ENCODE data around the gene HSFX3.
"Not testable (repeated sequence)": the region's sequence is repeated elsewhere in the genome, so short reads cannot be mapped to it uniquely, and the experiment has no call there.

HSFX3 gene, protein sequence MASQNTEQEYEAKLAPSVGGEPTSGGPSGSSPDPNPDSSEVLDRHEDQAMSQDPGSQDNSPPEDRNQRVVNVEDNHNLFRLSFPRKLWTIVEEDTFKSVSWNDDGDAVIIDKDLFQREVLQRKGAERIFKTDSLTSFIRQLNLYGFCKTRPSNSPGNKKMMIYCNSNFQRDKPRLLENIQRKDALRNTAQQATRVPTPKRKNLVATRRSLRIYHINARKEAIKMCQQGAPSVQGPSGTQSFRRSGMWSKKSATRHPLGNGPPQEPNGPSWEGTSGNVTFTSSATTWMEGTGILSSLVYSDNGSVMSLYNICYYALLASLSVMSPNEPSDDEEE

DNA sequence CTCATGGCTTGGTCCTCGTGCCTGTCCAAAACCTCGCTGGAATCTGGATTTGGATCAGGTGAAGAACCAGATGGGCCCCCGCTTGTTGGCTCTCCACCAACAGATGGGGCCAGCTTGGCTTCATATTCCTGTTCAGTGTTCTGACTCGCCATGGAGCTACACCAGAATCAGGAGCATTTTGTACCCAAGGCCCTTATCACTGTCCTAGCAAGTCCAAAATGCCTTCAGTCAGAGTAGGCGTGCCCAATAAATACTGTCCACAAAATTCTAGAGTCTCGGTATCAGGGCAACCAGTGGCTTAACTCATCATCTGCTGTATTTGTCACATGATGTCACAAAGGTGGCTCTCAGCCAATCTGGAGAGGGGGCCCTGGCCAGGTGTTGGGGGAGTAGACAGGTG is at the start of gene HSFX3:
HSFX3 (minus strand) TSS at position 224 of the 400 bp plus-strand sequence; CDS start at position 152, 72 bp downstream.
- TF ChIP-seq GATA2, GATA3 (IDR thresholded peaks at IDR 0.05; ENCODE audit: low read depth, low read length): not testable (repeated sequence)

DNA sequence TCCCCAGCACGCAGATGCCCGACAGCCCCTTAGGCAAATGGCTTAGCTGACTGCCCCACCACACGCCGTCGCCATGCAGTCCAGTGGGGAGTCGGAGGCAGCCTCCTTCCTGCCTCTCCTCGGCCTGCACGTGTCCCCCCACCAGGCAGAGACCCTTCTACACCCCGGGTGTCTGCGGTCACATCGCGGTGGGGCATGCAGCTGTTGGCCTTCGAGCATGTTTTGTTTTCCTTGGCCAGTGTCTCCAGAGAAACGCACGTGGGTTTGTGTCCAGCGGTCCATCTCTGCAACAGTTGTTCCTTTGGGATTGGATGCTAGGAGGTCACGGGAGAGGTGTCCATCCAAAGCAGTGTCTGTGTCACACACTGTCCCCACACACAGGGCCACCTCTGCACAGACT is 45.5 kb upstream of the HSFX3 start, which contains the start of gene HSFX2:
HSFX2 (minus strand) TSS at position 101 of the 400 bp plus-strand sequence. CDS start 614 bp downstream, outside the sequence.
- TF ChIP-seq GATA3, GATA2 (IDR thresholded peaks at IDR 0.05; ENCODE audit: low read depth, low read length): not testable (repeated sequence)

DNA sequence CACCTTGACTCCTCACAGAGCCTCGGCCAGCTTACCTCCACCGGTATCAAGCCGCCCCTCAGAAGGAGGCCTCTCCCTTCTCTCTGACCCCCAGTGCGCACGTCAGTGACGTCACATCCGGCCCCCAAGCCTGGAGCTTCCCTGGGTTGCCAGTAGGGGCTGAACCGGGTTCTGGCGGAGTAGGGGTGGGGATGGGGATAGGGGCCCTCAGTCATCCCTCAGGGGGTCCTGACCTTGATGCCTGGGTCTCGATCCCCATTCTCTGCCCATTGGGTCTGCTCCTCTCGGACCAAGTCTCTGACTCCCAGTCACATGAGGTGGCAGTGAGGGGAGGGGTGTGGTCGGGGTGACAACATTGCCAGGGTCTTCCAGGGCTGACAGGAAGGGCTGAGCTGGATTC is 37.6 kb upstream of the HSFX3 start, which contains the start of gene MAGEA9B:
MAGEA9B (minus strand) TSS at position 101 of the 400 bp plus-strand sequence. CDS start 4,280 bp downstream, outside the sequence.
- TF ChIP-seq GATA2, GATA3 (IDR thresholded peaks at IDR 0.05; ENCODE audit: low read depth, low read length): not testable (repeated sequence)

DNA sequence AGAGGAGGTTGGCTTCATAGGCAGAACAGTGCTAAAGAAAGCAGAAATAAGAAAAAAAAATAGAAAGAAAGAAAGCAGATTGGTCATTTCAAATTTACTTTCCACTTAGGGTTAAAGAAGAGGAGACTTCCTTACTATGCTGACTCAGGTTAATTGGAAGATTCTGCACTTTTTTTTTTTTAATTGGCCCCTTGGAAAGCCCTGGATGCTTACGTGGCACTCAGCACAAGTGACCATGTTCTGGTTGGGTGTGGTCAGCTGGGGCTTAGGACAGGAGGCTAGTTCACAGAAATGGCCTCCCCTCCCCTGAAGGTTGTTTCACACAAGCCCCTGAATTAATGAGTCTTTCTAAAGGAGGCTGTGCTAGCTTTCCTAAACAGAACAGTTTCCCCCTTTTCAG is 23.0 kb upstream of the HSFX3 start:
- no peak for TF ChIP-seq GATA2 (IDR thresholded peaks at IDR 0.05; ENCODE audit: low read depth, low read length)
- no peak for TF ChIP-seq GATA3 (IDR thresholded peaks at IDR 0.05; ENCODE audit: low read depth, low read length)

DNA sequence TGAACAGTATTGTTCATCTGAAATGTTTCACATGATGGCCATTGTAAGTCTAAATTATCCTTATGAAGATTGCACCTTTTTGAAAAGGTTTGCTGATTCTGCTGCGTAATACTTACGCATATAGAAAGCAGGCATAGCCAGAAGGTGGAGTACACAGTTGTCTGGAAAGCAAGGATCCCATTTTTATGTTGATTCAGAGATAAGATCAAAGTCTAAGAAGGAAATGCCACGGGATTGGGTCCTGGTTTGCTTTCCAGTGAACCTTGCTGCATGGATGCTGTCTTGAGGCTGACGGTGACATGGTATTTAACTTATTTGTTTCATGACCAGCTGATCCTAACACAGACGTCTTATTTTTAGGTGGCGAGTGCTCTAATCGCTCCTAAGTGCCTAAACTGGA is 22.0 kb upstream of the HSFX3 start:
- TF ChIP-seq GATA3 (IDR thresholded peaks at IDR 0.05; ENCODE audit: low read depth, low read length) = no peak

DNA sequence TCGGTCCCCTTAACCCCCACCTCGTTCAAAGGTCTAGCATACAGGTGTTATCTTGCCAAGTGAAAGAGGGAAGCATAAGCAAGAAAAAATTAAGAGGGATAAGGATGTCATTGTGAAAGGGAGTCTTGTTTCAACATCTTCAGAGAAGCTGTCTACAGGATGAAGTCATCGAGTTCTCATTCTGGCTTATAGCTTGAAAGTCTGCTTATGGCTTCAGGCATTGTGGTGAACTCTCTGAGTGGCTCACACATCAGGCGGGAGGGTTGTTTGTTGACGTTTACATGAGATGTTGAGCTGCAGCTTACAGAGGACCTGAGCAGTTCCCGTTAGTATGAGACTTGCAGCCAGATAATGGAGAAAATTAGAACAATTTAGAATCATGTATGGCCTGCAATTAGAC is 20.9 kb upstream of the HSFX3 start:
- TF ChIP-seq GATA3 (IDR thresholded peaks at IDR 0.05; ENCODE audit: low read depth, low read length) (no peak), GATA2 (IDR thresholded peaks at IDR 0.05; ENCODE audit: low read depth, low read length) (no peak)

DNA sequence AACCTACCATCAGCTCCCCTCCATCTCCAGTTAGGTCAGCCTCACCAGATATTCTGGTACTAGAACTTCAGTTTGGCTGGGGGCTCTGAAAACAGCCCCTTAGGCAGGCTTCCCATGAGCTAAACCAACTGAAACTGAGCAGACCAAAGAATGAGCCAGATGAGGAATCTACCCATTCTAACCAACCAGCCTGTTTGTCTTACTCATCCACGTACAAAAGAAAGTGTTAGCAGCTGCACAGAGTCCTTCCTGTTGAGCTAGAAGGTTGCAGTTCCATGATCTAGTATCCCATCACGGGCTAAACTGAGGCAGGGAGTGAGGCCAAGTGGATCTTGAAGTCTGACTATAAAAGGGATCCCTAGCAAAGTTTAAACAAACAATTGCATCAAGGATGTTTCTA is 20.0 kb upstream of the HSFX3 start:
- no peak for TF ChIP-seq GATA2 (IDR thresholded peaks at IDR 0.05; ENCODE audit: low read depth, low read length)
- TF ChIP-seq GATA3 (IDR thresholded peaks at IDR 0.05; ENCODE audit: low read depth, low read length) = no peak

DNA sequence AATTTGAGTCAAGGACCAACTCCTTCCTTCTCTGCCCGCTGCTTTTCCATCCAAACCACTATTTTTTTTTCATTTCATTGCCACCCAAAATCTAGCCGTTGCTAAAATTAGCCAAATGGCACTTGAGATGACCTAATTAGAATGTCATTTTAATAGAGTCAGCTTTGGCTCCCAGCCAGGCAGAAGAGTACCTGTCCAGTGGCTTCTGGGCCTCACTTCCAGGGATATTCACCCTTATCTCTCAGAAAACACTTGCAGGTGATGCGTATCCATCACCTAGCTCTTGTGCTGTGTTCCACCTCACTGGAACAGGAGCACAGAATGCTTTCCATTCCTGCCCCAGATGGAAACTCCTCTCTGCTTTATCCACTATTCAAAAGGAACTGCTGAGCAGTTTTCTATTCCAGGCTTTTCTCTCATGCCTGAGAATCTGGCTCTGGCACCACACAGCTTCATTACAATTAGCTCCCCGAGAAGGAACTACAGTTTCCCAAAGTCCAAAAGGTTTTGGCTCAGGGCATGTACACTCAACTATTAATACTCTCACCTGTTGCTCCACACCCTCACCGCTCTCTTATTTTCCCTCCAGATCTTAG is 19.1 kb upstream of the HSFX3 start:
- TF ChIP-seq GATA2 (IDR thresholded peaks at IDR 0.05; ENCODE audit: low read depth, low read length) (no peak), GATA3 (IDR thresholded peaks at IDR 0.05; ENCODE audit: low read depth, low read length) (no peak)

DNA sequence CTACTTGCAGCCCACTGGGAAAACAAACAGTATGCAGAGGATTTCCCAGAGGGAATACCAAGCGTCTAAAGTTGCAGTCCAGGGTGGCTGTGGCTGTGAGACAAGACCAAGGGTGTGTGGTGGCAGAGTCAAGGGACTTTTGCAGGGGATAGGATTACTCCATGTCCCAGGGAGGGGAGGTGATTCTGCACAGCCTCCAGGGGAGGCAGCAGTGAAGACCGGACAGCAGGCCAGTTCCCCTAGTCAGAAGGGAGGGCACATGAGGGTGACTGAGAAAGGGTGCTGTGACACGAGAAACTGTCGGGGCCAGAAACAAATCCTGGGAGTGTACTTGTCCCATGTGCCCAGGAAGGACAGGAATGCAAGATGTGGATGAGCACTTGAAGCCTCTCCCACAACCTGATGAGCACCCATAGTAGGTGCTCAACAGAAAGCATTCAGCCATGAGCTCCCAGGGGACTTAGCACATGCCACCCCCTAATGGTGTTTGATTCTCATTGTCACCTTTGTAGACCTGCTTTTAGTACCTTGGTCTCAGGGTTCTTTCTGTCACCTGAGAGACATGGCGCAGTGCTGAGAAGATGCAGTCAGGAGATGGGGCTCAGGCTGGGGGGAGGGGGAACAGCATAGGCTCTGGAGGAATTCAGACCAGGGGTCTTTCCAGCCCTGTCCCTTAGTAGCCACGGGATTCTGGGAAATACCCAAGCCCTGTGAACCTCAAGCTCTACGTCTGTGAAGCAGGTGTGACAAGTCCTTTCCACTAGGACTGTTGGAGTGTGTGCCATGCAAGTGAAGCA is 18.1 kb upstream of the HSFX3 start:
- no peak for TF ChIP-seq GATA3 (IDR thresholded peaks at IDR 0.05; ENCODE audit: low read depth, low read length)
- no peak for TF ChIP-seq GATA2 (IDR thresholded peaks at IDR 0.05; ENCODE audit: low read depth, low read length)

DNA sequence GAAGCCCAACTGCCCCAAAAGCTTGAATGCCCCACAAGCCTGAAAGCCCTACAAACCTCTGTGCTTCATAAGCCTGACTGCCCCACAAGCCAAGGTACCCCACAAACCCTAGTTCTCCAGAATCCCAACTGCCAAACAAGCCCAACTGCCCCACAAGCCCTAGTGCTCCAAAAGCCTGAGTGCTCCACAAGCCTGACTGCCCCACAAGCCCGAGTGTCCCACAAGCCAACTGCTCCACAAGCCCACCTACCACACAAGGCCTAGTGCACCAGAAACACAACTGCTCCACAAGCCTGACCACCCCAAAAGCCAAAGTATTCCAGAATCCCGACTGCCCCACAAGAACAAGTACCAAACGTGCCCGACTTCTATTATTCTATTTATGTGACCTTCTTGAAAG is 13.6 kb upstream of the HSFX3 start:
- TF ChIP-seq GATA3 (IDR thresholded peaks at IDR 0.05; ENCODE audit: low read depth, low read length) (no peak), GATA2 (IDR thresholded peaks at IDR 0.05; ENCODE audit: low read depth, low read length) (no peak)

DNA sequence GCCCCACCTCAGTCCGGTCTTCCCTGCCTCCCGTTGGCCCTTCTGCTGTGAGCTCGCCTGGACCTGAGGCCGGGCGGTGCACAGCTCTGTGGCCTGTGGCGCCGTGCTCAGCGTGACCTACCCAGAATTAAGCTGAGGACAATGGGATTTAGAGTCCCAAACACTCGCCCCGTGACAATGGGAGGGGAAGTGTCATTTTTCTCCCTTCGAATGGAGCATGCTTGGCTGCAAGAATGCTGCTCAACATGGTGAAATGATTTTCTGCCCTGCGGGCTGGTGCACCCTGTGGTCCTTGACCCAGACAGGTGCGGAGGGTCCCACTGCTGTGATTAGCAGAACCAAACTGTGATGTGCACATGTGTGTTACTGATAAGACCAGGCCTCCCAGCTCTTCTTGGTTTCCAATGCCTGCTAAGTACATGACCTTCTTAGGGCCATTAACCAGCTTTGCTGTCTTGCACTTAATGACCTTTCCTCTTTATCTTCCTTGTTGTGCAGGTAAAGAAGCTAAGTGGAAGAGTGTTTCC is 8.1 kb downstream of the HSFX3 start:
- TF ChIP-seq GATA2 (IDR thresholded peaks at IDR 0.05; ENCODE audit: low read depth, low read length) (no peak), GATA3 (IDR thresholded peaks at IDR 0.05; ENCODE audit: low read depth, low read length) (no peak)

DNA sequence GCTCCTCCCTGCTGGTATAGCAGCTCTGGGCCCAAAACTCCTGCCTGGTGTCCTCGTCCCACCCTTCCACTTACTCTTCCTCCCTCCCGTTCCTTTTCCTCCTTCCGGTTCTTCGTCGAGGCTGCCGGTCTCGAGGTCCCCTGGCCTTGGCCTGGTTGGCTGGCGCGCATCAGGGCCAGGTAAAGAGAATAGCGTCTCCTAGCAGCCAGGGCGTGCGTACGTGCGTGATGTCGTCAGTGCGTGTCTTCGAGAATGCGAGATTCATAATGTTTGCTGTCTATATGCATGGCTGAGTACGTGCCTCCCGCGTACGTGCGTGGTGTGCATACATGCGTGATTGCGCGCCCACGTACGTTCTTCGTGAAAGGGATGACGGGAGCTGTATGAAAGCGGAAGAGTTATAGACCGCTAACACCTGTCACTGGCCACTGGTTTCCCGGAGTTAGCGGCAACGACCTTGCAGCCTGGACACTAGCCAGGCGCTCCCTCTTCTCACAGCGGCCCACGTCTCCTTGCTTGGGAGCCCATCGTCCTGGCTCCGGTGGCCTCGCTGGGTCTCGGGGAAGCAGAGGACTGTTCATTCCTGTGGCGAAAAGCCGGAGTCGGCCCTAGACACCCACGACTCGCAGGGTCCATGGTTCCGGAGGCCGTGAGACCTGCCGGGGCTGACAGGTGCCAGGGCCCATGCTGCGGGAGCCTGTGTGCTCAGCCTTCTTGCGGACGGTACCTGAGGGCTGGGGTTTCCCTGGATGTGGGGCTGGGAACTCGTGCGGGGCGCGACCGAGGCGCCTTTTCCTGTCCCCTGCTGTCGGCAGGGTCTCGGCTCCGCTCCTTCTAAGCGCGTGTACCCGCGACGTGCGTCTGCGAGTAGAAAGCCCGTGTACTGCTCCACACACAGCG is 8.9 kb downstream of the HSFX3 start, which contains the start of gene EOLA1:
EOLA1 (plus strand) TSS at position 392 of the 900 bp plus-strand sequence. CDS start 4,619 bp downstream, outside the sequence.
- TF ChIP-seq GATA3 (IDR thresholded peaks at IDR 0.05; ENCODE audit: low read depth, low read length) = no peak
- no peak for TF ChIP-seq GATA2 (IDR thresholded peaks at IDR 0.05; ENCODE audit: low read depth, low read length)

DNA sequence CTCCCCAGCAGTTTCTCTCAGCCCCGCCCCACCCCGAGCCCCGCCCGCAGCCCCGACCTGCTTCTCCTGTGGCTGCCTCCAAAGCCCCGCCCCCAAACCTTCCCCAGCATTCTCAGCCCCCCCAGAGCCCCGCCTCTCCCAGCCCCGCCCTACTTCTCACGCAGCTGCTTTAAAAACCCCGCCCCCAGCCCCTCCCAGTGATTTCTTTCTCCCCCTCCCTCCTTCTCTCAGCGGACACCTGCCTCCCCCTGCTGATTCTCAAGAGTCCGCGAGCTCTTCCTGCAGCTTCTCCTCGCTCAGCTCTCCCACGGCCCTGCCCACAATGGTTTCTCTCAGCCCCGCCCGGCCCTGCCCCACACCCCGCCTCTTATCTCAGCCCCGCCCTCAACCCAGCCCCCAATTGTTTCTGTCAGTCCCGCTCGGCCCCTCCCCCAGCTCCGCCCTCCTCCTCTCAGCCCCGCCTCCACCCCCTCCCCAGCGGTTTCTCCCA is 9.5 kb downstream of the HSFX3 start:
- TF ChIP-seq GATA3 (IDR thresholded peaks at IDR 0.05; ENCODE audit: low read depth, low read length) (no peak), GATA2 (IDR thresholded peaks at IDR 0.05; ENCODE audit: low read depth, low read length) (no peak)
